Glutamatergic neuron (in vitro differentiated cells): Measurements from ENCODE around the gene CORIN. TPM values are rescaled to one million over a fixed set of nuclear protein-coding genes. Genes with fewer than 3 reads are reported as not detected.

Experiments used
- DNase-seq: peaks from one replicate; pipeline ENCODE4 v3.0.0; 2022
- H3K27ac Mint-ChIP-seq: one replicate; pipeline ENCODE4 v1.8.0; 2020; ENCODE audit warnings: mild to moderate bottlenecking, mixed read lengths, inconsistent platforms; ENCODE audit not compliant: unreplicated experiment
- H3K27me3 Mint-ChIP-seq: one replicate; pipeline ENCODE4 v1.8.0; 2020; ENCODE audit warnings: mild to moderate bottlenecking, moderate library complexity, mixed read lengths, inconsistent platforms; ENCODE audit not compliant: unreplicated experiment
- H3K36me3 Mint-ChIP-seq: one replicate; pipeline ENCODE4 v1.8.0; 2020; ENCODE audit warnings: mild to moderate bottlenecking, mixed read lengths, inconsistent platforms; ENCODE audit not compliant: unreplicated experiment
- H3K4me1 Mint-ChIP-seq: one replicate; pipeline ENCODE4 v1.8.0; 2020; ENCODE audit warnings: mild to moderate bottlenecking, low read depth, mixed read lengths, inconsistent platforms; ENCODE audit not compliant: unreplicated experiment
- H3K4me3 Mint-ChIP-seq: one replicate; pipeline ENCODE4 v1.8.0; 2020; ENCODE audit warnings: mild to moderate bottlenecking, mixed read lengths, inconsistent platforms; ENCODE audit not compliant: unreplicated experiment
- H3K9me3 Mint-ChIP-seq: one replicate; pipeline ENCODE4 v1.8.0; 2020; ENCODE audit warnings: mild to moderate bottlenecking, moderate library complexity, mixed read lengths, inconsistent platforms; ENCODE audit not compliant: unreplicated experiment
- total RNA-seq: library from RNA; stranded (reverse); fragmentation: NEBNext Ultra II Directional; extraction: Animal tissue kit (Norgen Biotek cat#: 25700); gene quantifications from one replicate; pipeline ENCODE4 v1.2.1, GENCODE V29; 2021; ENCODE audit not compliant: unreplicated experiment
- TF ChIP-seq, protein P1 (sequence below): fragments of 200-600 bp; sonication (generic); IDR thresholded peaks from one replicate; pipeline ENCODE4 v1.5.0; 2021; ENCODE audit not compliant: partially characterized antibody, unreplicated experiment

Gene CORIN
- total RNA-seq, 1 donor from 2014 or later, result 0.32 TPM

DNA sequence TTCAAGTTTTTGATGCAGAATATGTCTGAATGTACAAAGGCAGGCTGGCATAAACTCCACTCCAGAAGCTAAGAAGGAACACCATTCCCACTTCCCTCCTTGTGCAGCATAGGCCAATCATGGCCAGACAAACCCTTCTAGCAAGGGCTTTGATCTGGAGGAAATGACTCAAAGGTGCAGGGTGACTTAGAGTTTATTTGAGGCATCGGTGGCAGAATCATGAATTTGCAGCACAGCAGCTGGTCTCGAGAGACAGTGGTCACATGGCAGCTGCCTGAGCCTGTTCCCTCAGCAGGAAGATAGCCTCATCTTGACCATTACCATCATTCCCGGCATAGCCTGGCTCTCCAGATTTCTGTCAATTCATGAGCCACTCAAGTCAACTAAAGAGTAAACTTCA is 198.3 kb downstream of the CORIN start:
- DNase-seq, result no peak
- peaks cover 14% of the 10 kb centered on the region for H3K27me3 Mint-ChIP-seq
- peaks cover 10% of the 10 kb centered on the region for H3K9me3 Mint-ChIP-seq
- H3K27ac Mint-ChIP-seq, result no peak overlapping the region
- peaks cover 42% of the 10 kb centered on the region for H3K4me1 Mint-ChIP-seq
- TF ChIP-seq, protein P1, sequence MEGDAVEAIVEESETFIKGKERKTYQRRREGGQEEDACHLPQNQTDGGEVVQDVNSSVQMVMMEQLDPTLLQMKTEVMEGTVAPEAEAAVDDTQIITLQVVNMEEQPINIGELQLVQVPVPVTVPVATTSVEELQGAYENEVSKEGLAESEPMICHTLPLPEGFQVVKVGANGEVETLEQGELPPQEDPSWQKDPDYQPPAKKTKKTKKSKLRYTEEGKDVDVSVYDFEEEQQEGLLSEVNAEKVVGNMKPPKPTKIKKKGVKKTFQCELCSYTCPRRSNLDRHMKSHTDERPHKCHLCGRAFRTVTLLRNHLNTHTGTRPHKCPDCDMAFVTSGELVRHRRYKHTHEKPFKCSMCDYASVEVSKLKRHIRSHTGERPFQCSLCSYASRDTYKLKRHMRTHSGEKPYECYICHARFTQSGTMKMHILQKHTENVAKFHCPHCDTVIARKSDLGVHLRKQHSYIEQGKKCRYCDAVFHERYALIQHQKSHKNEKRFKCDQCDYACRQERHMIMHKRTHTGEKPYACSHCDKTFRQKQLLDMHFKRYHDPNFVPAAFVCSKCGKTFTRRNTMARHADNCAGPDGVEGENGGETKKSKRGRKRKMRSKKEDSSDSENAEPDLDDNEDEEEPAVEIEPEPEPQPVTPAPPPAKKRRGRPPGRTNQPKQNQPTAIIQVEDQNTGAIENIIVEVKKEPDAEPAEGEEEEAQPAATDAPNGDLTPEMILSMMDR, result no peak
- peaks cover 19% of the 10 kb centered on the region for H3K36me3 Mint-ChIP-seq
- H3K4me3 Mint-ChIP-seq, result no peak overlapping the region

DNA sequence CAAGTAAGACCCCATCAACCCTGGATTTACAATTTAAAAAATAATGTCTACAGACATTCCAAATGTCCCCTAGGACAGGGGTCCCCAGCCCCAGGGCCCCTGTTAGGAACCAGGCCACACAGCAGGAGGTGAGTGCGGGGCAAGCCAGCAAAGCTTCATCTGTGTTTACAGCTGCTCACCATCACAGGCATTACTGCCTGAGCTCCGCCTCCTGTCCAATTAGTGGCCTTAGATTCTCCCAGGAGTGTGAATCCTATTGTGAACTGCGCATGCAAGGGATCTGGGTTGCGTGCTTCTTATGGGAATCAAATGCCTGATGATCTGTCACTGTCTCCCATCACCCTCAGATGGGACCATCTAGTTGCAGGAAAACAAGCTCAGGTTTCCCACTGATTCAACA is 206.7 kb downstream of the CORIN start:
- H3K27me3 Mint-ChIP-seq, result no peaks in the 10 kb centered on the region
- TF ChIP-seq, protein P1, result no peak
- peak; percentile 65 for DNase-seq

DNA sequence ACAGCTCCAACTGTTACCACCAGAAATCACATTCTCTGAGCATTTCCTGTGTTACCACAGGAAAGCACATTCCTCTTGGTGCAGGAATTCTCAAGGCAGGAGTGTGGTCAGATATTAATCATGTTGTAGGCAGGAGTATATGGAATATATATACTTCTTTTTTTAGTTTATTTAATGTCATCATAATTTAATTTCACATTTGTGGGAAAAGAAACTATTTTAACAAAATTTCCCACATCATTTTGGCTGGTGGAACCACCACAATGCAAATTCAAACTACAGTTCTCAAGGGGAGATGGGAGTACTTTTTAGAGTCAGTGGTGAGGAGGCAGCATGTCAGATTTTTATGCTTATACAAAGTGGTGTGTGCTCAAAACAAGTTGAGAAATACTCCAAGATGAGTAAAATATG is 213.8 kb downstream of the CORIN start:
- no peaks in the 10 kb centered on the region for H3K9me3 Mint-ChIP-seq
- no peak for DNase-seq
- TF ChIP-seq, protein P1, result no peak
- peaks cover 2% of the 10 kb centered on the region for H3K4me1 Mint-ChIP-seq
- H3K36me3 Mint-ChIP-seq, result peaks cover 4% of the 10 kb centered on the region
- H3K27ac Mint-ChIP-seq, result no peak overlapping the region
- no peak overlapping the region for H3K4me3 Mint-ChIP-seq
- H3K27me3 Mint-ChIP-seq, result no peaks in the 10 kb centered on the region

More for the DNA sequence above, 206.7 kb downstream of the CORIN start:
- peaks cover 5% of the 10 kb centered on the region for H3K4me1 Mint-ChIP-seq
- H3K4me3 Mint-ChIP-seq, result no peak overlapping the region
- peaks cover 3% of the 10 kb centered on the region for H3K36me3 Mint-ChIP-seq
- H3K9me3 Mint-ChIP-seq, result no peaks in the 10 kb centered on the region
- H3K27ac Mint-ChIP-seq, result no peak overlapping the region

DNA sequence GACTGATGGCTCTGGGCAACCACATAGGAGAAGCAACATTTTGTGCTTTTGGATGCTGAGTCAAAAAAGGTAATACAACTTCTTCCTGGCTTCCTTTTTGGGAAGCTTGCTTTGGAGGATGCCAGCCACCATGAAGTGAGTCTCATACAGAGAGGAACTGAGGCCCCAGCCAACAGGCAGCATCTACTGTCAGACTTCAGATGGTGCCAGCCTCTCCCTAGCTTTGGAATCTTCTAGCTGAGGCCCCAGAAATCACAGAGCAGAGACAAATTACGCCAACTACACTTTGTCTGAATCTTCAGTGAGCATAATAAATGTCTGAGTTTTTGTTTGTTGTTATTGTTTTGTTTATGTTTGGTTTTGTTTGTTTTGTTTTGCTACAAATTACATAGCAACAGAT is 216.7 kb downstream of the CORIN start:
- no peaks in the 10 kb centered on the region for H3K4me1 Mint-ChIP-seq
- peaks cover 1% of the 10 kb centered on the region for H3K9me3 Mint-ChIP-seq
- TF ChIP-seq, protein P1, result no peak
- H3K27me3 Mint-ChIP-seq, result no peaks in the 10 kb centered on the region
- H3K4me3 Mint-ChIP-seq, result no peak overlapping the region
- no peak overlapping the region for H3K27ac Mint-ChIP-seq
- no peak for DNase-seq
- peaks cover 4% of the 10 kb centered on the region for H3K36me3 Mint-ChIP-seq

DNA sequence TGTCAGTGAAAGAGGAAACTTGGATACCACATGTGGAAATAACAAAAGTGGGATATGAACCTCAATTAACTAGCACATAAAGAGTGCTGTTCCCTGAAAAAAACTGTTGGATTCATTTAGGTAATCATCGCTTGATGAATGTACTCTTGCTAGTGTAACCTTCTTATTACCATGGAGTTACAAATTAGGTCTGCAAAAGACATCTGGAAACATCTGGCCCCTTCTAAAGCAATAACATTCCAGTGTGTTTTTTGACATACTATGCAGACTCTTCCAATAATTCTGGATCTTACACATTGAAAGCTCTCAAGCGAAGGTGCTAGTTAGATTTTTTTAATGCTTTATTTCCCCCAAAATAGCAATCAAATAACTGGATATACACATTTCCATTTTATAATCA is 218.2 kb downstream of the CORIN start:
- Mint-ChIP-seq H3K4me3 (no peak overlapping the region), H3K27ac (no peak overlapping the region), H3K27me3 (no peaks in the 10 kb centered on the region), H3K36me3 (peaks cover 4% of the 10 kb centered on the region), H3K9me3 (peaks cover 1% of the 10 kb centered on the region), H3K4me1 (no peaks in the 10 kb centered on the region)
- TF ChIP-seq, protein P1, result no peak
- no peak for DNase-seq
